Stimulated activated CD8-positive, alpha-beta memory T cell treated with anti-CD3 and anti-CD28 coated beads, Interleukin-12 subunit alpha, Interleukin-12 subunit beta, amount 100 ng/mL, for 1 hour (primary cell): ENCODE data around the gene MAMLD1.
"Not testable (repeated sequence)": the region's sequence is repeated elsewhere in the genome, so short reads cannot be mapped to it uniquely, and the experiment has no call there.

Experiments used
- DNase-seq: peaks from one replicate; pipeline ENCODE4 v3.0.0-alpha.2; 2020; ENCODE audit warnings: low read depth

The MAMLD1 gene, protein sequence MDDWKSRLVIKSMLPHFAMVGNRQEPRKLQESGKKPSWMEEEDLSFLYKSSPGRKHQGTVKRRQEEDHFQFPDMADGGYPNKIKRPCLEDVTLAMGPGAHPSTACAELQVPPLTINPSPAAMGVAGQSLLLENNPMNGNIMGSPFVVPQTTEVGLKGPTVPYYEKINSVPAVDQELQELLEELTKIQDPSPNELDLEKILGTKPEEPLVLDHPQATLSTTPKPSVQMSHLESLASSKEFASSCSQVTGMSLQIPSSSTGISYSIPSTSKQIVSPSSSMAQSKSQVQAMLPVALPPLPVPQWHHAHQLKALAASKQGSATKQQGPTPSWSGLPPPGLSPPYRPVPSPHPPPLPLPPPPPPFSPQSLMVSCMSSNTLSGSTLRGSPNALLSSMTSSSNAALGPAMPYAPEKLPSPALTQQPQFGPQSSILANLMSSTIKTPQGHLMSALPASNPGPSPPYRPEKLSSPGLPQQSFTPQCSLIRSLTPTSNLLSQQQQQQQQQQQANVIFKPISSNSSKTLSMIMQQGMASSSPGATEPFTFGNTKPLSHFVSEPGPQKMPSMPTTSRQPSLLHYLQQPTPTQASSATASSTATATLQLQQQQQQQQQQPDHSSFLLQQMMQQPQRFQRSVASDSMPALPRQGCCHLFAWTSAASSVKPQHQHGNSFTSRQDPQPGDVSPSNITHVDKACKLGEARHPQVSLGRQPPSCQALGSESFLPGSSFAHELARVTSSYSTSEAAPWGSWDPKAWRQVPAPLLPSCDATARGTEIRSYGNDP

GRCh38 chrX:150362599-150363481 lies at the start of gene MAMLD1:
MAMLD1 (plus strand) TSS chrX:150363317; CDS start chrX:150445517, 82,200 bp downstream.
- no peak for DNase-seq

DNA sequence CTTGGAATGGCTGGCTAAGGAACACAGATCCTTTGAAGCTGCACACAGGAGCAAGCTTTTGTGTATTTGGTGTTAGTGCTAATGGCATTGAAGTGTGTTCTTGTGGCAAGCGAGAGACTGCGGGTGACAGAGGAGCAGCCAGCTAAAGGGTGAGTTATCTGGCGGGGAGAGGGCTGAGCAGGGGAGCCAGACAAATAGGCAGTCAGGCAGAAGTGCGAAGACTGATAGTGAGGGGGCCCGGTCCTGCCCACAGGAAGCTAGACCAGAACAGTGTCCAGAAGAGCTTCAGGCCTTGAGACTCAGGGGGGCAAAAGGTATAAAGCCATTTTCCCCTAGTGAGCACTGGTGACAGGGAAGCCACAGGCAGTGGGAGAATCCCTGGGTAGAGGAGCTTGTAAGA lies 49.6 kb upstream of the MAMLD1 start:
- DNase-seq: no peak

- no peak for DNase-seq
These were observed 48.9 kb upstream of the MAMLD1 start for GRCh38 chrX:150314186-150314585.

DNA sequence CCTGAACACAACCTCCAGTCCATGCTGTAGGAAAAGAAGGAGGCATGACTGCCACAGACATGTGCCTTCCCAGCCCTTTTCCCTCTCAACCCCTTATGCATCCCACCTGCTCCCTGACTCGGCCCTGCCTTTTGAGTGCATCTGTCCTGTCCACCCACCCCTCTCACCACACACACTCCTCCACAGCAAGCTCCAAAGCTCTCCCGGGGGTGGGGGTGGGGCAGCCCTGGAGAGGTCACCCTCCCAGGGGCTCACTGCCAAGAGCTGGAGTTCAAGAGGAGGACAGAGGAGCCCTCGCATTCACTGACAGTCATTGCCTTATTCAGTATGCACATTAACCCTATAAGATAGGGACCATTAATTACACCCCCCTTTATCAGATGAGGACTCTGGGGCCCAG lies 46.6 kb upstream of the MAMLD1 start:
- DNase-seq: no peak

- DNase-seq: no peak
These were observed 40.1 kb upstream of the MAMLD1 start for GRCh38 chrX:150323020-150323419.

- DNase-seq: no peak
These were observed 38.9 kb upstream of the MAMLD1 start for GRCh38 chrX:150324035-150324728.

DNA sequence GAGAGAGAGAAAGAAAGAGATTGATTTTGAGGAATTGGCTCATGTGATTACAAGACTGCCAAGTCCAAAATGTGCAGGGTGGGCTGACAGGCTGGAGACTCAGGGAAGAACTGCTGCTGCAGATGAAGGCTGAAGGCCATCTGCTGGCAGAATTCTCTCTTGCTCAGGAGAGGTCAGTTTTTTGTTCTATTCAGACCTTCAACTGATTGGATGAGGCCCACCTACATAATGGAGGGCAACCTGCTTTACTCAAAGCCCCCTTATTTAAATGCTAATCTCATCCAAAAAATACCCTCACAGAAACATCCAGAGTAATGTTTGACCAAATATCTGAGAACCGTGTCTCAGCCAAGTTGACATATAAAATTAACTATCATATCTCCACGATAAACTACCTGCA lies 38.2 kb upstream of the MAMLD1 start:
- no peak for DNase-seq

DNA sequence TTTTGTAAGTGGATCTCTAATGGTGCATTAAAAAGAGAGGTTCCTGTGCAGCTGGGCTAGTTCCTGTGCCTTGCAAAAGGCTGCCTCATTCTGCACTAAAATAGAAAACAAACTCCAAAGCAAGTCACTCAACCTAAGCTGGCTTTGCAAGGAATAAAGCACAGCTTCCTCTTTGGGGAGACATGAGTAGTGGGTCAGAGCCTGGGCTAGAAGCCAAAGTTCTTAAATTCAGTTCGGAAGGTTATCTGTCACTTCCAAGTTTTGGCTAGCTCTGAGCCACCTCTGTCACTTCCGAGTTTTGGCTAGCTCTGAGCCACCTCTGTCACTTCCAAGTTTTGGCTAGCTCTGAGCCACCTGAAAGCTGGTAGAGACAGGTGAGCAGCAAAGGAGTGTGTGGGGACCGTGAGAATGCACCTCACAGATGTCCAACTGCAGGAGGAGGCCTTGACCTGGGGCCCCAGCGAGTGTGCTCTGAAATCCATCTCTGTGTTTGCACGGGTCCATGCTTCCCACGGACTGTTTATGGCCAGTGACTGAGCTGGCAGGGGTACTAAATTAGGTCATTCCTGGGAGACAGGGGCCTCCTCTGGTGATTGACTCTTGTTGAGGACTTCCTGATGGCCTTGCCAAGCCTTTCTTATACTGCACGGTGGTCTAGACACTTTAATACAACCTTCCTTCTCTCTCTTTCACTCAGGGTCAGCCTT lies 36.4 kb upstream of the MAMLD1 start:
- DNase-seq: no peak

GRCh38 chrX:150329282-150329681 lies 33.8 kb upstream of the MAMLD1 start:
- no peak for DNase-seq

DNA sequence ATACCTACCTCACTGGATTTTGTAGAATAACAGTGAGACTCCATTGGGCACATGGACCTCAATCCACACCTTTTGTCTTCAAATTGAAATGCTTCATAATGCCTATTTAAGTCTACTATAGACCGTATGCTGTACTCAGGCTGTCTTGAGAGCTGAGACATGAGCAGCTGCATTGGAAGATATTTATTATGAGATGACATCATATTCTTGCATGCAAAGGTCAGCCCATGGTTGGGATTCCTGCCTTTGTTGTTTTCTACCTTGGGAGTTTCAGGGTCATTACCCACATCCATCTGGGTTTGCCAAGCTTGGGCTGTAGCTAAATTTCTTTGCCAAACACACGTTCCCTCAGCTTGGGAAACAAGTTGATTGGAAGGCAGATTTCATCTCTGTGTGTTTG lies 33.2 kb upstream of the MAMLD1 start:
- DNase-seq: no peak

GRCh38 chrX:150332023-150332422 lies 31.1 kb upstream of the MAMLD1 start:
- no peak for DNase-seq

DNA sequence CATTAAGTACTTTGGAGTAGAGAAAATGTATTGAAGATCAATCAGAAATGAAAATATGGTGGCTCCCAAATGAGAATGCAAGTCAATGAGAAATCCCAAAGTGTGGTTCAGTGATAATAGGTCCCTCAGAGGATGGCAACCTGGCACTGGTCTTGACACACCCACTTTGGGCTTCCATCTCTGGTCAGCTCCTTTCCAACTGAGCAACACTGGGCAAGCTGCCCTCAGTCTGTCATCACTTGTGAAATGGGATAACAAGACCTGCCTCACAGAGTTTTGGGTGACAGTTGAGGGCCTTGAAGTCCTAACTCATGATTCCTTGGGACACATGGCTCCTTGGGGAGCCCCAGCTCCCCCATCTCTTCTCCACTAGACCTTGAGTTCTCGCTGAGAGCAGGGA lies 29.0 kb upstream of the MAMLD1 start:
- DNase-seq: no peak

DNA sequence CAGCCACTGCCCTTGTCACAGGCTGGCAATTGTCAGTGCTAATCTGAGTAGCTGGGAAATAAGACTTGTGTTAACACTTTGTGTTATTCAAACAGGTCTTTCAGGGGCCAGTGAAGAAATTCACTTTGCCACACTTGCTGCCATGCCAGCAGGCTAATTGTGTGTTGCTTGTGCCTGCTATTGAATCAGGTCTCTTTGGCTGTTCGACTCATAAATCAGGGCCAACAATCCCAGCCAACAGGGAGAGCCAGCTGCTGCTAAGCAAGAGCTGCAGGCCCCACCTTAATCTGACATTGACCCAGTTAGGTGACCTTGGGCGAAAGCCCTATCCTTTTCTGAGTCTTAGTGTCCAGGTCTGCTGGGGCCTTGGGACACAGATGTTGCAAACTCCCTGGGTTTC lies 28.1 kb upstream of the MAMLD1 start:
- no peak for DNase-seq

DNA sequence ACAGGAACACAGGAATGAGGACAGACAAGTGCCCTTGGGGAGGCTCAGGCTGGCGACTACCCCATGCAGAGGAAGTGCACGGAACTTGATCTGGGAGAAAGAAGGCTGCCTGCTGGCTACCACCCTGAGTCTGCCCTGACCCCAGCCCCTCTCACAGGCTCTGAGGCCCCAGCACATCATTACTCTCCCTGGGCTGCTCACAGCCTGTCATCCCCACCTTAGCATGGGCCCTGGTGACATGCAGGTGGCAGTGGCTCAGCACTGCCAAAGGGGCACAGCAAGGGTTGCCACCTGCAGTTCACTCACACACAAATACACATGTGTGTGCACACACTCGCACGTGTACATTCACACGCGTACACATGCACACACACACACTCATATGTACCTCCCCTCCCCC lies 26.1 kb upstream of the MAMLD1 start:
- DNase-seq: no peak

DNA sequence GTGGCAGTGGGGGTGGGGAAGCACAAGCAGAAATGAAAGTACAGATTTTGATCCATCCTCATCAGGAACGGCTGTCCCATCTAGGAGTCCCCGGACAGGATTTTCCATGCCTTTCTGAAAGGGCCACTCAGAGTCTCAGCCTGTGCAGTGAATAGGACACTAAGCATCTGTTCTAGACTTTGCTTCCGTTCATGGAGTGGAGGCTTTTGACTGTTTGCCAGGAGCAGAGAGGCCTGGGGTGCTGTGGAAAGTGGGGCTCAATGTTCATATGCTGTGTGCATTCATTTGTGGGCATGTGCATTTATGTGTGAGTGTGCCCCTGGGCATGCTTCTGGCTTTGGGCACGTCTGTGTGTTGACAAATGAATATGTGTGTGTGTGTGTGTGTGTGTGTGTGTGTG lies 25.6 kb upstream of the MAMLD1 start:
- DNase-seq: no peak

DNA sequence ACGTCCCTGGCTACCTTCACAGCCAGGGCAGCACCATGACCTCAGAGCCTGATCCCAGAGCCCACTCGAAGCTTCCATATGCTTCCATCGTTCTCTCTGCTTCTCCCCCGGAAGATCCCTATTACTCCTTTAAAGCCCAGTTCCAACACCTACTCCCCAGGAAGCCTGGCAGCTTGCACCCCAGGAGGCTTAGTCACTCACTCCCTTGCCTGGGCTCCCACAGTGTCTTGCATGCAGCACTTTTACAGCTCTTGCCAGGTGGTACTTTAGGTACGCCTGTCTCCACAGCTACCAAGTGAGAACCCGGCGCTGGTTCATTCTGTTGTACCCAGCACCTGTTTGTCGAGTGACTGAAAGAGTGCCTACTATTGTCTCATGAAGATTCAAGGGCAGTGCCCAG lies 24.5 kb upstream of the MAMLD1 start:
- DNase-seq: no peak

DNA sequence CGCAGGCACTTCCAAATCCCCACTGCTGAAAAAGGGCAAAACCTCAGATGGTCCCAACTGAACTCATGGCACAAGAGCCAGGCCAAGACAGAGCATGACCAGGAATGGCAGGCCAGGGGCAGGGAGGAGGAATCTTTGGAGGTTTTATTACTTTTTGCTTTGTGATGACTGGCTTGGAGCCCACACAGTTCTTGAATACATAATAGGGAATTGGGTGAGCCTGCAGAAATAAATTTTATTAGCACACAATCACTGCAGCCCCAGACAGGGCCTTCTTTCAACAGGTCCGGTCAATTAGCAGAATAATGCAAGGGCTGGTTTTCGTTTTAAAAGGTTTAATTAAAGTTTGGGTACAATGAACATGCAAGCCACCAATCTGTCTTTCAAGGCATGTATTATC lies 23.4 kb upstream of the MAMLD1 start:
- DNase-seq: no peak

DNA sequence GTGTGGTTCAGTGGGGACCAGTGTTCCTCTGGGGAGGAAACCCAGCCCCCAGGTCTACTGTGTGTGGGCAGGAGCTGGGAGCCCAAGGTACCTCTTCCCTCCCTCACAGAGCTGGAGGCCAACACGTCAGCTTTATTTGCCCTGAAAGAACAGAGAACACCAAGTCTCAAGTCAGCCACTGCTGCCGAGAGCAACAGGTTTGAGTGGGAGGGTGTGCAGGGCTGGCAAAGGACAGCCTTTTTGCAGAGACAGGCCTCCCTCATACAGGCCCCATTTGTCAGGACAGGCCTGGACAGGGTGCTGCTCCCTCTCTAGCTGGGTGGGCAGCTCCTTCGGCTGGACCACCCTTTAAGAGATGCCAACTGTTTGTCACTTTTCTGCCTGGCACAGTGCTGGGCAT lies 22.8 kb upstream of the MAMLD1 start:
- DNase-seq: not testable (repeated sequence)

DNA sequence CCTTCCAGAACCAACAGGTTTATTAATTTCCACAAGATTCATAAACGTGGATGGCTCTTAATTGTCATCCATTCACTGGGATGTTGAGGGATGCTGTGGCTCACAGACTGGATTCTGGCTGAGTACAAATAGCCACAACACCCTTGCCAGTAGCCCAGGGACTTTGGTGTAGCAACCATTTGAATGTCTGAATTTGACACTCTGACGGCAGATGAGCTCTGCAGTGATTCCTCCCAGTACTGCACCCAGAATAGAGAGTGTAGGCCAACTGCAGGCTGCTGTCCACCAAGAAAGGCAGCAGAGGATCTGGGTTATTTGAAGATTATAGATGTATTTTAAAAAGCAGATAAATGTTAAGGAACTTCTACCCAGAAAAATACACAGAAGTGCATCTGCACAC lies 15.6 kb upstream of the MAMLD1 start:
- DNase-seq: no peak

DNA sequence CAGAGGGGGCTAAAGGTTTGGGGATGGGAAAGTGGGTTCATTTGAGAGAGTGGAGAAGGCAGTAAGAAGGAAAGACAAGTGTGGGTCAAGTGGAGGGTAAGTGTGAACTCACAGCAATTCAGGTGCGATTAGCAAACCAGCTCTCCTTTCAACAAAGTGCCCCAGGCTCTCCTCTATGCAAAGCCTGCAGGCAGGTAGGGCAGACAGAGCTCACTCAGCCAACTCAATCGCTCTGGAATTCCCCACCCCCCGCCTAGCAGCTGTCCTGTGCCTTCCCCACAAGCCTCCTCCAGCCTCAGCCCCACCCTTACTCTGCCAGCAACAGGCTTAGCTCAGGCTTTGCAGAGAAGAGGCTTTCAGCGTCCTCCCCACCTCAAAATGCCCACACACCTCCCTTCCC lies 14.8 kb upstream of the MAMLD1 start:
- no peak for DNase-seq

DNA sequence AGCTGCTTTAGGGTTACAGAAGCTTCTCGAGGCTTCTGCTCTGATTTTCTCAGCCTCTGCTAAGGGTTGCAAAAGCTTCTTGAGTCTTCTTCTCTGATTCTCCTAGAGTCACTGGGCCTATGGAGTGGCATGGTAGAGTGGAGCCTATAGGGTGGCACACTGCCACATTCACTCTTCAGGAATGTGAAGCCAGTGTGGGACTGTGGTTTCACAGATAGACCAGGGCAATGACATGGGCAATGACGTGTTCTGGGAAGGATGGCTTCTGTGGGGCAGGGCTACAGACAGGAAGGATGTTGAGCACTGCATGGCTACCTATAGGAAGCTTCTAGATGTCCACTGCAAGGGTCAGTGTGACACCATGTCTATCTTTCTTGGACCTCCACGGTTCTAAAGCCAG lies 11.0 kb upstream of the MAMLD1 start:
- DNase-seq: no peak
